ENCODE data around the gene BEND3.

DNA sequence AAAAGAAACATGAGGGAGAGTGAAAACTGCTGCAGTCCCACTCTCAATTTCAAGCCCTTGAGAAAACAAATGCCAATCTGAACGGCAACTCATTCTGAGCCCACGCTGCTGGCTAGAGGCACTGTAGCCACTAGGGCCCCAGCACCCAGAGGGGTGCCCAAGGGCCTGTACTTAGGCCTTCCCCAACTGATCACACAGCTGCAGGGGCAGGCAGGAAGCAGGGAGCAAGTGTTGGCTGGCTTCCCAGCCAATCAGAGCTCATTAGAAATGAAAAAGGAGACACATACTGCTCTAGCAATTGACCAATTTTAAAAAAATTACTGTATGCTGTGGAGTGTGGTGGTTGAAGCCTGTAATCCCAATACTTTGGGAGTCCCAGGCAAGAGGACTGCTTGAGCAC, 3.7 kb upstream of the BEND3 start:
- TF ChIP-seq, protein P1, sequence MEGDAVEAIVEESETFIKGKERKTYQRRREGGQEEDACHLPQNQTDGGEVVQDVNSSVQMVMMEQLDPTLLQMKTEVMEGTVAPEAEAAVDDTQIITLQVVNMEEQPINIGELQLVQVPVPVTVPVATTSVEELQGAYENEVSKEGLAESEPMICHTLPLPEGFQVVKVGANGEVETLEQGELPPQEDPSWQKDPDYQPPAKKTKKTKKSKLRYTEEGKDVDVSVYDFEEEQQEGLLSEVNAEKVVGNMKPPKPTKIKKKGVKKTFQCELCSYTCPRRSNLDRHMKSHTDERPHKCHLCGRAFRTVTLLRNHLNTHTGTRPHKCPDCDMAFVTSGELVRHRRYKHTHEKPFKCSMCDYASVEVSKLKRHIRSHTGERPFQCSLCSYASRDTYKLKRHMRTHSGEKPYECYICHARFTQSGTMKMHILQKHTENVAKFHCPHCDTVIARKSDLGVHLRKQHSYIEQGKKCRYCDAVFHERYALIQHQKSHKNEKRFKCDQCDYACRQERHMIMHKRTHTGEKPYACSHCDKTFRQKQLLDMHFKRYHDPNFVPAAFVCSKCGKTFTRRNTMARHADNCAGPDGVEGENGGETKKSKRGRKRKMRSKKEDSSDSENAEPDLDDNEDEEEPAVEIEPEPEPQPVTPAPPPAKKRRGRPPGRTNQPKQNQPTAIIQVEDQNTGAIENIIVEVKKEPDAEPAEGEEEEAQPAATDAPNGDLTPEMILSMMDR (IDR thresholded peaks at IDR 0.05; ENCODE audit: control extremely low read depth in 1 of 3, insufficient read depth in 1 of 3, low read depth in 1 of 3, low read length in 3 of 3), result no peak
- TF ChIP-seq ZNF274 (IDR thresholded peaks at IDR 0.05; ENCODE audit: borderline replicate concordance, extremely low read depth, low read length) (no peak), YY1 (IDR thresholded peaks at IDR 0.05; ENCODE audit: low read depth, low read length) (no peak), RAD21 (IDR thresholded peaks at IDR 0.05 in 1 of 2, conservative IDR thresholded peaks at IDR 0.05 in 1 of 2; ENCODE audit: low read depth in 2 of 2, low read length in 2 of 2) (peak in 1 of 2 experiments; percentile 20; a peak in 1 of 4 replicates), SUZ12 (IDR thresholded peaks at IDR 0.05; ENCODE audit: low read length) (no peak), JUND (IDR thresholded peaks at IDR 0.05; ENCODE audit: low read length) (no peak), GABPA (IDR thresholded peaks at IDR 0.05; ENCODE audit: borderline replicate concordance, insufficient read depth, low read length) (no peak), GTF2F1 (IDR thresholded peaks at IDR 0.05; ENCODE audit: borderline replicate concordance, low read depth, low read length) (no peak), POLR2A (IDR thresholded peaks at IDR 0.05; ENCODE audit: control extremely low read depth in 1 of 2, low read depth in 2 of 2, low read length in 2 of 2) (no peak)
- TF ChIP-seq, protein P2, sequence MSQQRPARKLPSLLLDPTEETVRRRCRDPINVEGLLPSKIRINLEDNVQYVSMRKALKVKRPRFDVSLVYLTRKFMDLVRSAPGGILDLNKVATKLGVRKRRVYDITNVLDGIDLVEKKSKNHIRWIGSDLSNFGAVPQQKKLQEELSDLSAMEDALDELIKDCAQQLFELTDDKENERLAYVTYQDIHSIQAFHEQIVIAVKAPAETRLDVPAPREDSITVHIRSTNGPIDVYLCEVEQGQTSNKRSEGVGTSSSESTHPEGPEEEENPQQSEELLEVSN (IDR thresholded peaks at IDR 0.05), result no peak
- TF ChIP-seq, protein P3, sequence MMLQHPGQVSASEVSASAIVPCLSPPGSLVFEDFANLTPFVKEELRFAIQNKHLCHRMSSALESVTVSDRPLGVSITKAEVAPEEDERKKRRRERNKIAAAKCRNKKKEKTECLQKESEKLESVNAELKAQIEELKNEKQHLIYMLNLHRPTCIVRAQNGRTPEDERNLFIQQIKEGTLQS (IDR thresholded peaks at IDR 0.05; ENCODE audit: insufficient read depth, low read depth, low read length), result no peak
